Measurements from ENCODE around the gene ICE2. TPM values are rescaled to one million over a fixed set of nuclear protein-coding genes. Genes with fewer than 3 reads are reported as not detected.

The ICE2 gene
- total and polyA plus RNA-seq, 11 donors = 8.4 to 28.8 (median 21.6) TPM

DNA sequence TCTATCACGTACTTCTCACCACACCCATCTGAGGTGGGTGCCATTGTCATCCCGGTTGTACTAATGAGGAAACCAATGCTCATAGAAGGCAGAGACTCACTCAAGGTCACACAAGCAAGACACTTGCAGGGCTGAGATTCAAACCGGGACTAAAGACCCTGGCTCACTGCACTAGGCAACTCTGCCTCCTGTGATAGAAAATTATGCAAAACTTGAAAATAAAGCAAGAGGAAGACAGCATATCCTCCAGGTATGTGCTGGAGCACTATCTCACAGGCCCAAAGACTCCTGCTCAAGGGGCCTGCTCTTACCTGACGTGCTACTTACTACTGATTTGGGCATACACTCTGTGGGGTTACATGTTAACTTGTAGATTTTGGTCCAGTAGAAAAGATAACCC lies 106.7 kb downstream of the ICE2 start:
- peak overlapping the region; percentile 73 to 92 (median 80) for H3K27ac ChIP-seq

DNA sequence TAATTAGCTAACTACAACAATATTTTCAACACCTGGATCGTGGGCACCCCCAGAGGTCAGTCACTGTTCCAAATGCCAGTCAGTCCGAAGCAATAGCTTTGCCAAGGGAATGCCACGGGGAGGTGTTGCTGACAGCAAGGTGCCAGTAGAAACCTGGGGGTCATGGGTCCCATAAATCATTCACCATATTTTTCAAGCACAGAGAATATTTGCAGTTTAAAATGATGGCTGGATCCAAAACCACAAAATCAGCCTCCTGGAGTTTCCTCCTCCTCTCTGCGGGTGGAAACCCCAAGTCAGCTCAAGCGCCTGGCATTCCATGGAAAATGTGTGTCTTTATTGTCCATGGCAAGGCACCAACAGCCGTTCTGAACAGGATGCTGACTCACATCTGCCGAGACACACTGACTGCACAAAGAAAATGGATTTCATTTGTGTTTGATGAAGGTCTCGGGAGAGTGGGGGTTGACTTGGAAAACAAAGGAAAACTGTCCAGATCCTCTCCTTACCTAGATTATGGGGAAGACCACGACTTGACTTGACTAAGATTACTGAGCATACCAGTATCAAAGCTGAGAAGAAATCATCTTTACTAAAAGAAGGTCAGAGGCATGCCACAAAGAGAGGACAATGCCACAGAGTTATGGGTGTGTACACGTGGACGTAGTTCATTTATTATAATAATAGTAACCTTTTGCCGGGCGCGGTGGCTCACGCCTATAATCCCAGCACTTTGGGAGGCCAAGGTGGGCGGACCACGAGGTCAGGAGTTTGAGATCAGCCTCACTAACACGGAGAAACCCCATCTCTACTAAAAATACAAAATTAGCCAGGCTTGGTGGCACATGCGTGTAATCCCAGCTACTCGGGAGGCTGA lies 107.5 kb downstream of the ICE2 start:
- 45 to 54% (median 47%) methylated on average over 20 of the region's 20 CpGs for WGBS, 4 donors
- intact Hi-C loops (cut with DNase I) = loop anchor here in 1 of 10 donors (2.0 kb wide), 1 partner anchor 21 kb away; no protein-coding TSS in a partner anchor
- Histone ChIP-seq H3K27me3 (no peaks in the 10 kb centered on the region), H3K9me3 (no peaks in the 10 kb centered on the region), H3K27ac (peak overlapping the region; percentile 73 to 92 (median 80)), H3K4me3 (peak overlapping the region in 1 of 12 donors; percentile 7), H3K36me3 (peaks cover 0 to 80% (median 27%) of the 10 kb centered on the region in 9 donors), H3K4me1 (peaks cover 4 to 79% (median 67%) of the 10 kb centered on the region in 12 donors)
- DNase-seq = peak in 4 of 5 donors; percentile 65 to 86 (median 76)
- TF ChIP-seq, protein P1, sequence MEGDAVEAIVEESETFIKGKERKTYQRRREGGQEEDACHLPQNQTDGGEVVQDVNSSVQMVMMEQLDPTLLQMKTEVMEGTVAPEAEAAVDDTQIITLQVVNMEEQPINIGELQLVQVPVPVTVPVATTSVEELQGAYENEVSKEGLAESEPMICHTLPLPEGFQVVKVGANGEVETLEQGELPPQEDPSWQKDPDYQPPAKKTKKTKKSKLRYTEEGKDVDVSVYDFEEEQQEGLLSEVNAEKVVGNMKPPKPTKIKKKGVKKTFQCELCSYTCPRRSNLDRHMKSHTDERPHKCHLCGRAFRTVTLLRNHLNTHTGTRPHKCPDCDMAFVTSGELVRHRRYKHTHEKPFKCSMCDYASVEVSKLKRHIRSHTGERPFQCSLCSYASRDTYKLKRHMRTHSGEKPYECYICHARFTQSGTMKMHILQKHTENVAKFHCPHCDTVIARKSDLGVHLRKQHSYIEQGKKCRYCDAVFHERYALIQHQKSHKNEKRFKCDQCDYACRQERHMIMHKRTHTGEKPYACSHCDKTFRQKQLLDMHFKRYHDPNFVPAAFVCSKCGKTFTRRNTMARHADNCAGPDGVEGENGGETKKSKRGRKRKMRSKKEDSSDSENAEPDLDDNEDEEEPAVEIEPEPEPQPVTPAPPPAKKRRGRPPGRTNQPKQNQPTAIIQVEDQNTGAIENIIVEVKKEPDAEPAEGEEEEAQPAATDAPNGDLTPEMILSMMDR (IDR thresholded peaks at IDR 0.05) = no peak
- TF ChIP-seq POLR2A (IDR thresholded peaks at IDR 0.05) = no peak
- peak; percentile 63 to 81 (median 76) for ATAC-seq

More for the DNA sequence above, 106.7 kb downstream of the ICE2 start:
- DNase-seq = no peak
- H3K27me3 ChIP-seq = no peaks in the 10 kb centered on the region
- H3K36me3 ChIP-seq = peaks cover 0 to 89% (median 34%) of the 10 kb centered on the region in 9 donors
- intact Hi-C loops (cut with DNase I) = no loop called here
- no peak for TF ChIP-seq POLR2A (IDR thresholded peaks at IDR 0.05)
- TF ChIP-seq, protein P1 (IDR thresholded peaks at IDR 0.05) = no peak
- H3K4me3 ChIP-seq = no peak overlapping the region
- ATAC-seq = no peak
- 80 to 81% (median 80%) methylated on average over 4 of the region's 4 CpGs for WGBS, 4 donors
- H3K9me3 ChIP-seq = no peaks in the 10 kb centered on the region
- peaks cover 4 to 87% (median 72%) of the 10 kb centered on the region in 12 donors for H3K4me1 ChIP-seq

DNA sequence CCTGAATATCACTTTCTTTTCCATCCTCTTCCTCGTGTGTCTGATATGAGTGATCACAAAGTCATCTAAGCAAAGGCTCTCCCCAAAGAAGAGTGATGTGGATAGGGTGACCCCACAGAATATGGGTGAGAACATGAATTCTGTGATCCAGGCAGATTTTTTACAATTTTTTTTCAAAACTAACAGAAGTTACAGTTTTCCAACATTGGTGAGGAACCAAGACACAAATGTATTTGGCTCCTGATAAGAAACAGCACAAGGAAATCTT lies 108.1 kb downstream of the ICE2 start:
- no peaks in the 10 kb centered on the region for H3K27me3 ChIP-seq
- 33 to 43% (median 42%) methylated on average over 1 of the region's 1 CpG for WGBS, 4 donors
- no peaks in the 10 kb centered on the region for H3K9me3 ChIP-seq
- ATAC-seq = no peak
- intact Hi-C loops (cut with DNase I) = loop anchor here in 1 of 10 donors (2.0 kb wide), 1 partner anchor 22 kb away; no protein-coding TSS in a partner anchor
- H3K27ac ChIP-seq = peak overlapping the region; percentile 73 to 92 (median 80)
- H3K4me3 ChIP-seq = no peak overlapping the region
- peaks cover 0 to 74% (median 22%) of the 10 kb centered on the region in 9 donors for H3K36me3 ChIP-seq
- peaks cover 4 to 75% (median 61%) of the 10 kb centered on the region in 12 donors for H3K4me1 ChIP-seq
- TF ChIP-seq POLR2A (IDR thresholded peaks at IDR 0.05) = no peak
- TF ChIP-seq, protein P1 (IDR thresholded peaks at IDR 0.05) = no peak
- DNase-seq = no peak
